PFSK-1 (cell line): ENCODE data around the gene ATP5PO.

Source experiments
- POLR2AphosphoS5 ChIP-seq: IDR thresholded peaks from 2 replicates; pipeline ENCODE4 v1.6.1; 2012; ENCODE audit warnings: low read depth, mild to moderate bottlenecking, control low read depth, low read length, moderate library complexity
- SIN3A ChIP-seq: IDR thresholded peaks from 2 replicates; pipeline ENCODE4 v1.6.1; 2012; ENCODE audit warnings: mild to moderate bottlenecking, low read length, moderate library complexity, borderline replicate concordance; ENCODE audit not compliant: insufficient read depth
- TAF1 ChIP-seq: IDR thresholded peaks from 2 replicates; pipeline ENCODE4 v1.6.1; 2012; ENCODE audit warnings: low read length, control low read depth, borderline replicate concordance; ENCODE audit not compliant: insufficient read depth
- TF ChIP-seq, protein P1 (sequence below), 2 experiments: IDR thresholded peaks; 2 replicates each; pipeline versions ENCODE4 v1.6.1 to v1.8.0; 2011 to 2012; ENCODE audit warnings: low read depth in 2 of 2, low read length in 2 of 2, control low read depth in 1 of 2, inconsistent platforms in 1 of 2, mild to moderate bottlenecking in 1 of 2, moderate library complexity in 1 of 2; ENCODE audit not compliant: insufficient read depth in 1 of 2

DNA sequence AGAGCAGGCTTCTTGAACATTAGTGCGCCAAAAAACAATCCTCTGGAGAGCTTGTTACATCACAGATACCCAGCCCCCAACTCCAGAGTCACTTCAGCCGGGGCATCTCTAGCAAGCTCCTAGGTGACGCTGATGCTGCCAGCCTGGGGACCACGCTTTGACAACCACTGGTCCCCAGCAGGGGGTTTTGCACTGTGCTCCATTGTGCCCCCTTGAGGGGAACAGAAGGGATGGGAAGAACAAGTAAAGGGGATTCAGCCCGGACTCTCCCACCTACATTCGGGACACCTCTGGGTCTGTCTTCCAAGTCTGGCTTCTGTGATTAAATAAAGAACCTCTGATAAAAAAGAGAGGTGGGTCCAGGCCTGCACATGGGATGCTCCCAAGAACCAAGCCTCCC, 60.4 kb downstream of the ATP5PO start:
- no peak for TF ChIP-seq TAF1
- TF ChIP-seq, protein P1, sequence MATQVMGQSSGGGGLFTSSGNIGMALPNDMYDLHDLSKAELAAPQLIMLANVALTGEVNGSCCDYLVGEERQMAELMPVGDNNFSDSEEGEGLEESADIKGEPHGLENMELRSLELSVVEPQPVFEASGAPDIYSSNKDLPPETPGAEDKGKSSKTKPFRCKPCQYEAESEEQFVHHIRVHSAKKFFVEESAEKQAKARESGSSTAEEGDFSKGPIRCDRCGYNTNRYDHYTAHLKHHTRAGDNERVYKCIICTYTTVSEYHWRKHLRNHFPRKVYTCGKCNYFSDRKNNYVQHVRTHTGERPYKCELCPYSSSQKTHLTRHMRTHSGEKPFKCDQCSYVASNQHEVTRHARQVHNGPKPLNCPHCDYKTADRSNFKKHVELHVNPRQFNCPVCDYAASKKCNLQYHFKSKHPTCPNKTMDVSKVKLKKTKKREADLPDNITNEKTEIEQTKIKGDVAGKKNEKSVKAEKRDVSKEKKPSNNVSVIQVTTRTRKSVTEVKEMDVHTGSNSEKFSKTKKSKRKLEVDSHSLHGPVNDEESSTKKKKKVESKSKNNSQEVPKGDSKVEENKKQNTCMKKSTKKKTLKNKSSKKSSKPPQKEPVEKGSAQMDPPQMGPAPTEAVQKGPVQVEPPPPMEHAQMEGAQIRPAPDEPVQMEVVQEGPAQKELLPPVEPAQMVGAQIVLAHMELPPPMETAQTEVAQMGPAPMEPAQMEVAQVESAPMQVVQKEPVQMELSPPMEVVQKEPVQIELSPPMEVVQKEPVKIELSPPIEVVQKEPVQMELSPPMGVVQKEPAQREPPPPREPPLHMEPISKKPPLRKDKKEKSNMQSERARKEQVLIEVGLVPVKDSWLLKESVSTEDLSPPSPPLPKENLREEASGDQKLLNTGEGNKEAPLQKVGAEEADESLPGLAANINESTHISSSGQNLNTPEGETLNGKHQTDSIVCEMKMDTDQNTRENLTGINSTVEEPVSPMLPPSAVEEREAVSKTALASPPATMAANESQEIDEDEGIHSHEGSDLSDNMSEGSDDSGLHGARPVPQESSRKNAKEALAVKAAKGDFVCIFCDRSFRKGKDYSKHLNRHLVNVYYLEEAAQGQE (IDR thresholded peaks at IDR 0.05; ENCODE audit: insufficient read depth in 1 of 2, low read depth in 2 of 2, low read length in 2 of 2) = no peak
- TF ChIP-seq SIN3A = no peak
- no peak for TF ChIP-seq POLR2AphosphoS5
